Upper lobe of left lung (tissue), 6 donors: ENCODE measurements around the gene STIMATE. TPM values are rescaled to one million over a fixed set of nuclear protein-coding genes. Genes with fewer than 3 reads are reported as not detected.

ENCODE experiments used
- ATAC-seq, 2 donors: fragments of 200-7000 bp; cut with Tn5 transposase; one replicate each; pipeline ENCODE4 v1.9.1; 2022; ENCODE audit warnings: mild to moderate bottlenecking in 2 of 2, moderate library complexity in 2 of 2; ENCODE audit not compliant: low FRiP score in 2 of 2
- DNase-seq, 2 donors: peaks; one replicate each; pipeline ENCODE4 v3.0.0-alpha.2; 2019 to 2020
- H3K27ac ChIP-seq, 4 donors: fragments of 200-600 bp; sonication (generic); one replicate each; pipeline ENCODE4 v1.5.1; 2016 to 2019
- H3K27me3 ChIP-seq, 4 donors: fragments of 200-600 bp; sonication (generic); one replicate each; pipeline ENCODE4 v1.5.1; 2017 to 2019
- H3K36me3 ChIP-seq, 4 donors: fragments of 200-600 bp; sonication (generic); one replicate each; pipeline ENCODE4 v1.5.1; 2016 to 2019
- H3K4me1 ChIP-seq, 4 donors: fragments of 200-600 bp; sonication (generic); one replicate each; pipeline ENCODE4 v1.5.1; 2018 to 2019
- H3K4me3 ChIP-seq, 4 donors: fragments of 200-600 bp; sonication (generic); one replicate each; pipeline ENCODE4 v1.5.1; 2017 to 2019; ENCODE audit warnings: mild to moderate bottlenecking in 2 of 4, moderate library complexity in 1 of 4
- H3K9me3 ChIP-seq, 4 donors: fragments of 200-600 bp; sonication (generic); one replicate each; pipeline ENCODE4 v1.5.1; 2018 to 2019
- CTCF ChIP-seq, 6 experiments: fragments of 450-650 bp in 4 of 6; fragments of 200-600 bp in 2 of 6; sonication (generic) in 2 of 6; IDR thresholded peaks; one replicate each; pipeline ENCODE4 v1.5.1; 2016 to 2019; ENCODE audit warnings: antibody characterized with exemption in 6 of 6
- EP300 ChIP-seq, 4 donors: sonication (generic); formaldehyde crosslinking; IDR thresholded peaks; one replicate each; pipeline ENCODE4 v1.5.1; 2017; ENCODE audit warnings: antibody characterized with exemption in 4 of 4, control low read depth in 2 of 4
- POLR2A ChIP-seq, 4 donors: fragments of 450-650 bp; IDR thresholded peaks; one replicate each; pipeline ENCODE4 v1.5.1; 2016 to 2017; ENCODE audit warnings: antibody characterized with exemption in 4 of 4, mild to moderate bottlenecking in 2 of 4
- POLR2AphosphoS5 ChIP-seq, 2 donors: sonication (generic); formaldehyde crosslinking; IDR thresholded peaks; one replicate each; pipeline ENCODE4 v1.5.1; 2017; ENCODE audit warnings: antibody characterized with exemption in 2 of 2
- WGBS, 2 donors: methylation state at CpG; one replicate each; pipeline ENCODE4 v1.1.5; 2017 to 2018; 5-methylcytosine and 5-hydroxymethylcytosine counted together
- total RNA-seq, 6 donors: library from RNA; depleted of rRNA in 4 of 6; stranded (reverse); fragments of >200 nt in 4 of 6; gene quantifications; one replicate each; pipeline versions ENCODE4 v1.1.0 to v1.2.1, GENCODE V29; 2016 to 2021
- donor health status: DM: no; HTN: no; CAD: no; lungs with moderate emphysema.
- donor health status: DM: no; HTN: yes; CAD: no; lungs with severe emphysema.

The STIMATE gene
- total RNA-seq, 6 donors from 2014 or later, result 39.7 to 87.0 (median 44.9) TPM

- no peak for DNase-seq
- Histone ChIP-seq H3K4me1 (peaks cover 0 to 37% (median 7%) of the 10 kb centered on the region in 4 donors), H3K27me3 (no peaks in the 10 kb centered on the region), H3K36me3 (no peaks in the 10 kb centered on the region), H3K9me3 (no peaks in the 10 kb centered on the region), H3K4me3 (no peak overlapping the region), H3K27ac (no peak overlapping the region)
- ATAC-seq, result no peak
- WGBS, 2 donors, result 82 to 88% methylated on average over 9 of the region's 9 CpGs
- TF ChIP-seq EP300 (IDR thresholded peaks at IDR 0.05) (no peak), CTCF (IDR thresholded peaks at IDR 0.05) (no peak), POLR2AphosphoS5 (IDR thresholded peaks at IDR 0.05) (no peak), POLR2A (IDR thresholded peaks at IDR 0.05) (no peak)
Observed at GRCh38 chr3:52871761-52872160, 25.6 kb downstream of the STIMATE start.

GRCh38 chr3:52870471-52870870, 26.9 kb downstream of the STIMATE start:
- H3K4me1 ChIP-seq, result peaks cover 0 to 40% (median 4%) of the 10 kb centered on the region in 4 donors
- WGBS, 2 donors, result 95 to 97% methylated on average over 6 to 8 of the region's 10 CpGs
- DNase-seq, result peak in 1 of 2 donors; percentile 54
- H3K27ac ChIP-seq, result no peak overlapping the region
- ATAC-seq, result no peak
- H3K36me3 ChIP-seq, result no peaks in the 10 kb centered on the region
- H3K27me3 ChIP-seq, result no peaks in the 10 kb centered on the region
- TF ChIP-seq POLR2A (IDR thresholded peaks at IDR 0.05), result no peak
- no peak for TF ChIP-seq CTCF (IDR thresholded peaks at IDR 0.05)
- TF ChIP-seq EP300 (IDR thresholded peaks at IDR 0.05), result no peak
- no peak overlapping the region for H3K4me3 ChIP-seq
- H3K9me3 ChIP-seq, result no peaks in the 10 kb centered on the region

GRCh38 chr3:52866427-52866826, 30.9 kb downstream of the STIMATE start:
- DNase-seq, result peak in 1 of 2 donors; percentile 38
- peak; percentile 32 to 73 for ATAC-seq
- H3K4me3 ChIP-seq, result no peak overlapping the region
- no peak overlapping the region for H3K27ac ChIP-seq
- no peak for TF ChIP-seq CTCF (IDR thresholded peaks at IDR 0.05)
- TF ChIP-seq EP300 (IDR thresholded peaks at IDR 0.05), result no peak
- TF ChIP-seq POLR2A (IDR thresholded peaks at IDR 0.05), result no peak
- TF ChIP-seq POLR2AphosphoS5 (IDR thresholded peaks at IDR 0.05), result no peak
- WGBS, 2 donors, result 83 to 87% methylated on average over 11 to 12 of the region's 12 CpGs
- H3K4me1 ChIP-seq, result peaks cover 0 to 7% (median 0%) of the 10 kb centered on the region in 4 donors
- H3K27me3 ChIP-seq, result no peaks in the 10 kb centered on the region
- H3K9me3 ChIP-seq, result no peaks in the 10 kb centered on the region
- H3K36me3 ChIP-seq, result no peaks in the 10 kb centered on the region

GRCh38 chr3:52865994-52866393, 31.4 kb downstream of the STIMATE start:
- ATAC-seq (peak; percentile 7 to 67), DNase-seq (peak; percentile 32 to 73)
- Histone ChIP-seq H3K4me3 (no peak overlapping the region), H3K27ac (no peak overlapping the region), H3K4me1 (peaks cover 0 to 7% (median 0%) of the 10 kb centered on the region in 4 donors), H3K9me3 (no peaks in the 10 kb centered on the region), H3K36me3 (no peaks in the 10 kb centered on the region), H3K27me3 (no peaks in the 10 kb centered on the region)
- TF ChIP-seq EP300 (IDR thresholded peaks at IDR 0.05) (no peak), CTCF (IDR thresholded peaks at IDR 0.05) (no peak), POLR2AphosphoS5 (IDR thresholded peaks at IDR 0.05) (no peak), POLR2A (IDR thresholded peaks at IDR 0.05) (no peak)
- 77 to 86% methylated on average over 13 of the region's 13 CpGs for WGBS, 2 donors

GRCh38 chr3:52860424-52860768, 37.0 kb downstream of the STIMATE start:
- H3K4me1 ChIP-seq, result no peaks in the 10 kb centered on the region
- H3K4me3 ChIP-seq, result no peak overlapping the region
- H3K9me3 ChIP-seq, result no peaks in the 10 kb centered on the region
- WGBS, 2 donors, result 78 to 91% methylated on average over 7 to 8 of the region's 8 CpGs
- no peak for TF ChIP-seq POLR2AphosphoS5 (IDR thresholded peaks at IDR 0.05)
- TF ChIP-seq EP300 (IDR thresholded peaks at IDR 0.05), result no peak
- no peak for TF ChIP-seq POLR2A (IDR thresholded peaks at IDR 0.05)
- no peak for TF ChIP-seq CTCF (IDR thresholded peaks at IDR 0.05)
- ATAC-seq, result peak in 1 of 2 donors; percentile 56
- no peaks in the 10 kb centered on the region for H3K27me3 ChIP-seq
- DNase-seq, result no peak
- H3K27ac ChIP-seq, result no peak overlapping the region
- H3K36me3 ChIP-seq, result peaks cover 0 to 6% (median 0%) of the 10 kb centered on the region in 4 donors
